Ovary (tissue), 3 donors: ENCODE results near the gene NFIL3.

Experiments
- CTCF ChIP-seq, 3 donors: fragments of 450-650 bp in 2 of 3; fragments of 200-600 bp in 1 of 3; IDR thresholded peaks; one replicate each; pipeline versions ENCODE4 v1.5.1 to v1.8.0; 2016 to 2022; ENCODE audit warnings: antibody characterized with exemption in 3 of 3, mild to moderate bottlenecking in 1 of 3
- EP300 ChIP-seq: sonication (generic); formaldehyde crosslinking; IDR thresholded peaks from one replicate; pipeline ENCODE4 v1.6.1; 2017; ENCODE audit warnings: antibody characterized with exemption
- POLR2A ChIP-seq: fragments of 450-650 bp; IDR thresholded peaks from one replicate; pipeline ENCODE4 v1.6.1; 2017; ENCODE audit warnings: antibody characterized with exemption, mild to moderate bottlenecking, moderate library complexity
- donor health status: DM: no; HTN: no; CAD: no.

DNA sequence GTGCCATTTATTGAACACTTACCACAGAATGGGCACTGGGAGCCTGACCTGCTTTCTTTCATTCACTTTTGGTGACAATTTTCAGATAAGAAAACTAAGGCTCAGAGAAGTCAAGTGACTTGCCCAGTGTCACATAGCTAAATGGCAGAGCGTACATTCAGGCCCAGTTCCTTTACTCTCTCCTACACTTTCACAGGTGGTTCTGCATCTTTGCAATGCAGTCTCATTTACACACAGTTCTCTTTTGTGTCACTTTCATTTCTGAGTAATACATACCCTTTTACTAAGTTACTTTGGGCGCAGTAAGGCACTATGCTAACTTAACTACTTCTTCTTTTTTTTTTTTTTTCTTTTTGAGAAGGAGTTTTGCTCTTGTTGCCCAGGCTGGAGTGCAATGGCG, 8.3 kb downstream of the NFIL3 start:
- no peak for TF ChIP-seq CTCF (IDR thresholded peaks at IDR 0.05)
- no peak for TF ChIP-seq EP300
- no peak for TF ChIP-seq POLR2A
